NCI-H2081 treated with DMSO at 0.1 percent for 48 hours (cell line): ENCODE results near the gene GABBR2.

Experiments
- DNase-seq: peaks from one replicate; lab custom pipeline; 2025; lab: John Stamatoyannopoulos, UW

GABBR2 gene

DNA sequence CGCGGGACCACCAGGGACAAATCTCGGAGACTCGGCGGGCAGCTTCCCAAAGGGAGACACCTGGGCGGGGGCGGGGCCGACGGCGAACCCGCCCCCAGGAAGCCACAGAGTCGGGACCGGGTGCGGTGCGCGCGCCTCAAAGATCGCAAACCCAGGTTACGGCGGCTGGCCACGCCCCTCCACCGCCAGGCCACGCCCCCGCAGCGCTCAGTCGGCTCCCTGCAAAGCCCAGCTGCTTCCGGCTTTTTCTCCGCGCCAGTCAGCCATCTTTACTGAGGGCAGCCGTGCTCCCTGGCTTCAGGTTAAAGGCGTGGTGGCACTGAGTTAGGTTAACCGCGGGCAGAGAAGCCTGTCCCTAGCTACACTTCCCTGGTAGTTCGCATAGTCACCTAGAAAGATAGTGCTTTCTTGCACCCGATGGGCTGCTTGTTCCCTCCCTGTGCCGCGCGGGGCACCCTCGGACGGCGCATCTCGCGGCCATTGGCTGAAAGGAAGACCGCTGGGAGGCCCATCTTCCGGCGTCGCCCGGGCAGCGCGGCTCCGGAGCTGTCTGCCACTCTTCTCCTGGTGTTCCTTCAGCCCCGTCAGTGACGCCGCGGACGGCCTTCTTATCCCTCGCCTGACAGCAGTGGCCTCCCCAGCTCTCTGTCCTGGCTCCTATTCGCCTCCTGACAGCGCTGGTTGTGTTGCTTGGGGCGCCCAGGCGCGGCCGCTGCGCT is 453.0 kb downstream of the GABBR2 start, which contains the start of gene TBC1D2:
TBC1D2 (minus strand) TSS at position 72 of the 719 bp plus-strand sequence. CDS start 108 bp downstream, outside the sequence.
- DNase-seq, result peak; percentile 64

- DNase-seq, result no peak
Measured at GRCh38 chr9:98255061-98255577, 453.6 kb downstream of the GABBR2 start.

DNA sequence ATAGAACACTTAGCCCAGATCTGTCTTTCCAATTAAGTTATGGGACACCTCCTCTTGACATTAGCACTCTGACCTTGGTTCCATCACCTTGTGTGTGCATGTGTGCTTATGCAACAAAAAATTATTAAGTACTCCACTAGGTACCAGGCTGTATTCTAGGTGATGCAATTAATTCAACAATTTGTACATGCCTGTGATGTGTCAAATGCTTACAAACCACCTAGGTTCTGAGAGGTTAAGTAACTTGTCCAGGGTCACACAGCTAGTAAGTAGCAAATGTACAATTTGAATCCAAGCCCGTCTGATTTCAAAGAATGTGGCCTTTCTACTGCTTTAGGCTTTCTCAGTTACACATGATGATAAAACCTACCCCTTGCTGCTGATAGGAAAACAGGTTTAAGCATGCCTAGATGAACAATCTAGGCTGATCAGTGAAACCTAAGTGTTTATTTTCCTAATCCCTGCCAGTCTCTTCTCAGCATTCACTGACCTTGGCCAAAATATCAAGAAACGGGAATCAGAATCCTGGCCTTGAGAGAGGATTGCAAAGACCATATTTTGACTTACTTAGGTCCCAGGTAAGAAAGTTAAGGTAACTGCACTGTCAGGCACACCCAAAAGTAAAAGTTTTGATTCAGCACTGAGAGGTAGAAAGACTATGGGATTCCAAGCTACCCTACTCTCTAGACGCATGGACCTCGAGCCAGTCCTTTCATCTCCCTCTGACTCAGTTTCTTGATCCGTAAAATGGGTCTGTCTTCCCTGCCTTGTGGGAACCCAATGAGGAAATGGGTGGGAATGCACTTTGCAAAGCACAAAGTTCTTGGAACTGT is 454.3 kb downstream of the GABBR2 start:
- no peak for DNase-seq

- no peak for DNase-seq
Measured at GRCh38 chr9:98253565-98253964, 455.2 kb downstream of the GABBR2 start.

DNA sequence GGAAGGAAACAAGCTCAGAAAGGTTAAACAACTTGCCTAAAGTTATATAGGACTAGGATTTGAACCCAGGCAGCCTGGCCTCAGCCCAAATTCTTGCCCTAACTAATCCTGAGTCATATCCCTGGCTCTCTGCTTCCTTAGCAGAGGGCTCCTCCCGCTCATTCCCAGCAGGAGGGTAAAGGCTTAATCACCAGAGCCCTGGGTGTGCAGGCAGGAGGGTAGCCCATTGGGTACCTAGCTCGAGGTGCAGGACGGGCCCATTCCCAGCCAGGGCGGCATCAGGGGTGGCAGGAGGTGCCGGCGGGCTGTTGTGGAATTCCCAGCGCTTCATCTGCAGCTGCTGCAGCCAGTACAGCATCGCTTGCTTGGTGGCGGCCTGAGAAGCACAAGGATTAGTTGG is 457.2 kb downstream of the GABBR2 start:
- DNase-seq, result no peak

- DNase-seq, result no peak
Measured at GRCh38 chr9:98249771-98250170, 459.0 kb downstream of the GABBR2 start.

GRCh38 chr9:98248737-98249474 is 459.8 kb downstream of the GABBR2 start:
- no peak for DNase-seq

- no peak for DNase-seq
Measured at GRCh38 chr9:98247831-98248657, 460.7 kb downstream of the GABBR2 start.

GRCh38 chr9:98242426-98242825 is 466.3 kb downstream of the GABBR2 start:
- DNase-seq, result no peak

DNA sequence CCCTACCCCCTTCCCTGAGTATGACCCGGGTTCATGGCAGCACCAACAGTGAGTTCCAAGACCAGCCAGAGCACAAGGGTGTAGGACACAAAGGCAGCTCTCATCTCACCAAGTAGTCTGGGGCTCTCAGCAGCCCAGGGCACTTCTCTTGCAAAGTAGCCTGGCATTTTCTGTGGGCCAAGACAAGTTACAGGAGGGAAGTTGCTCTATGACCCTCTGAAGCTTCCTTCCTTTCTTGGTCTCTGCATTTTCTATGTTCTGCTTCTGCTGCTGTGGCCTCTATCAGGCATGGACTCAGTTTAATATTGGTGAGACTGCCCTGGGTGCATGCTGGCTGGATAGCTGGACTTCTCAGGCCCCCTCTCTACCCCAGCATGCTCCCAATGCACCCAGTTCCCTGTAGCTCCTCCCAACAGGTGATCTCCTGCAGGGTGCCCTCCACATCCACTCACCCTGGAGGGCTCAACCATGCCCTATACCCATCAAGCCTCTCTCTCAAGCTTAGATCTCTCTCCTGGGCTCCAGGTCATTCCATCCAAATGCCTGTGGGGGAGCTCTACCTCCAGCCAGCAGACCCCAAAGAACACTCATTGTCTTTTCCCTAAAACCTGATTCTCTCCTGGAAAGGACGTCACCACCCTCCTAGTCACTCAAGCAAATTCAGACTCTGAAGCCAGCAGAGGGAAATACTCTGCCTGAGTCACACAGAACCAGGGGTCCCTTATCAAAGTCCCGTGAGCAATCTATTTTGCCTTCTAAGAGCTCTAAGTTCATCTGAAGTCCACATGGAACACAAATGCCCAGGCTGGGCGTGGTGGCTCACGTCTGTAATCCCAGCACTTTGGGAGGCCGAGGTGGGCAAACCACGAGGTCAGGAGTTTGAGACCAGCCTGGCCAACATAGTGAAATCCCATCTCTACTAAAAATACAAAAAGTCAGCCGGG is 467.1 kb downstream of the GABBR2 start:
- DNase-seq, result no peak

DNA sequence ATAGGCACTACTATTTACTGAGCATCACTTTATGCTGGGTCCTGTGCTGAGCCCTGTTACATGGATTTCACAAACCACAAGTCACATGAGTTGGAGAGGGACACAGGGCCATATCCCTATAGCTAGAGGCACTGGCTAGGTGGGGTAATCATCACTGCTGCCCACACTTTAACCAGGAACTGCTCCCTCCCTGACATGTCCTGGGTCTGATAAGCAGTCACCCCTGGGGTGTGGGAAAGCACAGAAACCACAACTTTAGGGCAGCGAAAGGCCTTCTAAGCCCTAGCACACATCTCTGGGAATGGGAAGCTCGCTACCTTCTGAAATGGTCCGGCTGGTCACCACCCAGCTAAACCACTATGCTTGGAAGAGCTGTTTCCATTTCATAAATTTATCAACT is 468.3 kb downstream of the GABBR2 start:
- DNase-seq, result no peak
